Kidney (tissue), 14 donors: ENCODE measurements around the gene ARHGEF18. TPM values are rescaled to one million over a fixed set of nuclear protein-coding genes. Genes with fewer than 3 reads are reported as not detected.
A peak's percentile ranks its signal among the peaks of the same experiment; 100 is the strongest.

ENCODE experiments used
- DNase-seq, 5 donors: peaks; one replicate each; pipeline ENCODE4 v3.0.0-alpha.2; 2013 to 2020
- FAIRE-seq: peaks from 2 replicates; lab custom pipeline; 2012; peaks lifted over from hg19 to GRCh38; lab: Jason Lieb, UNC
- H3K27ac ChIP-seq, 2 donors: one replicate each; pipeline ENCODE4 v1.7.0; 2013; ENCODE audit warnings: low read depth in 2 of 2, low read length in 2 of 2, inconsistent platforms in 1 of 2
- H3K27me3 ChIP-seq: one replicate; pipeline ENCODE4 v1.7.1; 2013; ENCODE audit warnings: low read length, inconsistent platforms; ENCODE audit not compliant: control insufficient read depth, insufficient read depth
- H3K36me3 ChIP-seq, 3 donors: one replicate each; pipeline versions ENCODE4 v1.7.0 to v1.7.1; 2013; ENCODE audit warnings: low read length in 3 of 3, control low read depth in 1 of 3, inconsistent platforms in 1 of 3; ENCODE audit not compliant: insufficient read depth in 3 of 3, control insufficient read depth in 2 of 3
- H3K4me1 ChIP-seq, 3 donors: one replicate each; pipeline versions ENCODE4 v1.7.0 to v1.7.1; 2013; ENCODE audit warnings: low read length in 3 of 3, inconsistent platforms in 1 of 3, low read depth in 1 of 3; ENCODE audit not compliant: control insufficient read depth in 2 of 3, insufficient read depth in 2 of 3
- H3K4me3 ChIP-seq, 3 donors: one replicate each; pipeline versions ENCODE4 v1.7.0 to v1.8.1; 2013; ENCODE audit warnings: low read length in 3 of 3, control low read depth in 1 of 3, inconsistent platforms in 1 of 3
- H3K9ac ChIP-seq, 3 donors: one replicate each; pipeline versions ENCODE4 v1.7.0 to v1.7.1; 2013; ENCODE audit warnings: low read length in 3 of 3, control low read depth in 1 of 3, inconsistent platforms in 1 of 3
- H3K9me3 ChIP-seq, 3 donors: one replicate each; pipeline versions ENCODE4 v1.7.0 to v1.7.1; 2013; ENCODE audit warnings: low read length in 3 of 3, control low read depth in 1 of 3, inconsistent platforms in 1 of 3; ENCODE audit not compliant: control insufficient read depth in 2 of 3, insufficient read depth in 1 of 3
- intact Hi-C: fragments of 100-400 bp; cut with DNase I; formaldehyde crosslinking; loops from one replicate; pipeline ENCODE4 v1.11.1; 2022
- polyA plus RNA-seq: library from polyadenylated mRNA; stranded (reverse); fragments of 350-450 nt; fragmentation: Illumina TruSeq; extraction: RNeasy Lipid Tissue Mini Kit (QIAGEN cat#74804); gene quantifications from one replicate; pipeline ENCODE4 v1.2.3, GENCODE V29; 2014; ENCODE audit warnings: low read depth, low replicate concordance; ENCODE audit not compliant: insufficient read depth
- total RNA-seq: library from RNA; stranded (reverse); fragmentation: NEBNext Ultra II Directional; extraction: Animal tissue kit (Norgen Biotek cat#: 25700); gene quantifications from one replicate; pipeline ENCODE4 v1.2.1, GENCODE V29; 2021
- TF ChIP-seq, protein P1 (sequence below): IDR thresholded peaks from 3 replicates; pipeline ENCODE4 v1.5.1; 2012; ENCODE audit warnings: mild to moderate bottlenecking, moderate library complexity, borderline replicate concordance; ENCODE audit not compliant: insufficient read depth; ENCODE audit errors: extremely low read depth
- donor health status: control.
- donor health status: control.
- donor health status: control.
- donor health status: control.
- donor health status: control.
- donor health status: DM: yes; HTN: yes; CAD: no.
- donor health status: Normal renal cell carcinoma (clear cell type).

Gene ARHGEF18
- total and polyA plus RNA-seq, 2 donors from 2014 or later = 18.5 to 42.6 TPM

DNA sequence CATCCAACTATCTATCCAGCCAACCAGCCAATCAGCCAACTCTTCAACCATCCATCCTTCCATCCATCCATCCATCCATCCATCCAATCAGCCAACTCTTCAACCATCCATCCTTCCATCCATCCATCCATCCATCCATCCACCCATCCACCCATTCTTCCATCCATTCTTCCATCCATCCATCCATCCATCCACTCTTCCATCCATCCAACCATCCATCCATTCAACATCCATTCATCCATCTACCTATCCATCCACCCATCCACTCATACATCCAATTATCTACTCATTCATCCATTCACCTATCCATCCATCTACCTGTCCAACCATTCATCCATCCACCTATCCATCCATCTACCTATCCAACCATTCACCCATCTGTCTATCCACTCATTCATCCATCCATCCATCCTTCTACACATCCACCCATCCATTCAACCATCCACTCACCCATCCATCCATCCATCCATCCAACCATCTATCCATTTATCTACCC lies 9.4 kb downstream of the ARHGEF18 start:
- H3K27me3 ChIP-seq = no peaks in the 10 kb centered on the region
- no peaks in the 10 kb centered on the region for H3K4me1 ChIP-seq
- TF ChIP-seq, protein P1, sequence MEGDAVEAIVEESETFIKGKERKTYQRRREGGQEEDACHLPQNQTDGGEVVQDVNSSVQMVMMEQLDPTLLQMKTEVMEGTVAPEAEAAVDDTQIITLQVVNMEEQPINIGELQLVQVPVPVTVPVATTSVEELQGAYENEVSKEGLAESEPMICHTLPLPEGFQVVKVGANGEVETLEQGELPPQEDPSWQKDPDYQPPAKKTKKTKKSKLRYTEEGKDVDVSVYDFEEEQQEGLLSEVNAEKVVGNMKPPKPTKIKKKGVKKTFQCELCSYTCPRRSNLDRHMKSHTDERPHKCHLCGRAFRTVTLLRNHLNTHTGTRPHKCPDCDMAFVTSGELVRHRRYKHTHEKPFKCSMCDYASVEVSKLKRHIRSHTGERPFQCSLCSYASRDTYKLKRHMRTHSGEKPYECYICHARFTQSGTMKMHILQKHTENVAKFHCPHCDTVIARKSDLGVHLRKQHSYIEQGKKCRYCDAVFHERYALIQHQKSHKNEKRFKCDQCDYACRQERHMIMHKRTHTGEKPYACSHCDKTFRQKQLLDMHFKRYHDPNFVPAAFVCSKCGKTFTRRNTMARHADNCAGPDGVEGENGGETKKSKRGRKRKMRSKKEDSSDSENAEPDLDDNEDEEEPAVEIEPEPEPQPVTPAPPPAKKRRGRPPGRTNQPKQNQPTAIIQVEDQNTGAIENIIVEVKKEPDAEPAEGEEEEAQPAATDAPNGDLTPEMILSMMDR = no peak
- DNase-seq (no peak), FAIRE-seq (no peak)
- no peaks in the 10 kb centered on the region for H3K9me3 ChIP-seq
- H3K27ac ChIP-seq = no peak overlapping the region
- no peaks in the 10 kb centered on the region for H3K36me3 ChIP-seq
- intact Hi-C loops = no loop called here
- H3K9ac ChIP-seq = no peak overlapping the region
- no peak overlapping the region for H3K4me3 ChIP-seq

DNA sequence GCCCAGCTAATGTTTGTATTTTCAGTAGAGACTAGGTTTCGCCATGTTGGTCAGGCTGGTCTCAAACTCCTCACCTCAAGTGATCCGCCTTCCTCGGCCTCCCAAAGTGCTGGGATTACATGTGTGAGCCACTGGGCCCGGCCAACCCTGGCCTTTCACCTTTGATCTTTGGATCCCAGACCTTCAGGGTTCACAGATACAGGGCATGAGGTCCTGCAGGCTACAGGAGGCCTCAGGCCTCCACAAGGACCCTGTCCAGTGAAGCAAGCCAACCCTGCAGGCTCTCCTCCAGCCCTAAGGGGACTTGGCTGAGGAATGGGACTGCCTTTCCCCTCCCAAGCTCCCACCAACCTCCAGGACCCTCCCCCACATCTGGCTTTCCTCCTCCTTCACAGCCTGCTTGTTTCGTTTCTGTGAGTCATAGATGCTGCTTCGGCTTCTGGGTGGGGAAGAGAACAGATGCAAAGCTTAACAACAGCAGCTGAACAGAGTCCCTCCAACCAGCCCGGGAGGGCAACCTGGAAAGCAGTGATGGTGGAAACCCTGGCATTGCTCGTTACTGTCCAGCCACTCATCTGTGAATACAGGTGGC lies 11.8 kb downstream of the ARHGEF18 start:
- intact Hi-C loops = no loop called here

DNA sequence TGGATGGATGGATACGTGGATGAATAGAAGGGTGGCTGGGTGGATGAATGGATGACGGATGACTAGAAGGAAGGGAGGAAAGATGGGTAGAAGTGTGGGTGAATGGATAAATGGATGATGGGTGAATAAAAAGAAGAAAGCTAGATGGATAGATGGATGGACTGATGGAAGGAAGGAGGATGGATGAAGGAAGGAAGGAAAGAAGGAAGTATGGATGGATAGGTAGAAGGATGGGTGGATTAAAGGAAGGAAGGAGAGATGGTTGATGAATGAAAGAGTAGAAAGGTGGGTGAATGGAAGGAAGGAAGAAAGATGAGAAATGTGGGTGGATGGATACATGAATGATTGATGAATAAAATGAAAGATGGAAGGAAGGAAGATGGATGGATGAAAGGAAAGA lies 14.5 kb downstream of the ARHGEF18 start:
- Histone ChIP-seq H3K36me3 (no peaks in the 10 kb centered on the region), H3K27me3 (no peaks in the 10 kb centered on the region), H3K4me3 (no peak overlapping the region), H3K9me3 (no peaks in the 10 kb centered on the region), H3K27ac (no peak overlapping the region), H3K9ac (no peak overlapping the region), H3K4me1 (no peaks in the 10 kb centered on the region)
- intact Hi-C loops = no loop called here
- DNase-seq (no peak), FAIRE-seq (no peak)
- TF ChIP-seq, protein P1 = no peak

More for the DNA sequence above, 11.8 kb downstream of the ARHGEF18 start:
- TF ChIP-seq, protein P1 = no peak
- Histone ChIP-seq H3K27ac (no peak overlapping the region), H3K9me3 (no peaks in the 10 kb centered on the region), H3K36me3 (no peaks in the 10 kb centered on the region), H3K4me1 (no peaks in the 10 kb centered on the region), H3K4me3 (no peak overlapping the region), H3K27me3 (no peaks in the 10 kb centered on the region), H3K9ac (no peak overlapping the region)
- FAIRE-seq (no peak), DNase-seq (peak in 2 of 5 donors; percentile 12 to 24)
